ENCODE data around the gene KRTAP5-4.
"Not testable (repeated sequence)": the region's sequence is repeated elsewhere in the genome, so short reads cannot be mapped to it uniquely, and the experiment has no call there.

The KRTAP5-4 gene

GRCh38 chr11:1622086-1622485 lies at the start of gene KRTAP5-4:
KRTAP5-4 (minus strand) TSS chr11:1622138; CDS start chr11:1622093, 45 bp downstream.
- no peak within 1 kb of the TSS for H3K4me3 ChIP-seq (ENCODE audit: low read length)
- no peak for TF ChIP-seq ZNF274 (IDR thresholded peaks at IDR 0.05; ENCODE audit: low read depth, low read length)

GRCh38 chr11:1671658-1672057 lies 49.7 kb upstream of the KRTAP5-4 start:
- no peak for TF ChIP-seq ZNF274 (IDR thresholded peaks at IDR 0.05; ENCODE audit: low read depth, low read length)
- H3K4me3 ChIP-seq (ENCODE audit: low read length) = no peak overlapping the region

GRCh38 chr11:1670905-1671371 lies 49.0 kb upstream of the KRTAP5-4 start:
- TF ChIP-seq ZNF274 (IDR thresholded peaks at IDR 0.05; ENCODE audit: low read depth, low read length) = no peak
- H3K4me3 ChIP-seq (ENCODE audit: low read length) = no peak overlapping the region

GRCh38 chr11:1670457-1670856 lies 48.5 kb upstream of the KRTAP5-4 start:
- not testable (repeated sequence) for H3K4me3 ChIP-seq (ENCODE audit: low read length)

- TF ChIP-seq ZNF274 (IDR thresholded peaks at IDR 0.05; ENCODE audit: low read depth, low read length) = no peak
- no peak overlapping the region for H3K4me3 ChIP-seq (ENCODE audit: low read length)
These were observed 47.7 kb upstream of the KRTAP5-4 start for GRCh38 chr11:1669546-1670218.

GRCh38 chr11:1668911-1669473 lies 47.1 kb upstream of the KRTAP5-4 start:
- H3K4me3 ChIP-seq (ENCODE audit: low read length) = no peak overlapping the region

GRCh38 chr11:1667906-1668305 lies 46.0 kb upstream of the KRTAP5-4 start:
- no peak overlapping the region for H3K4me3 ChIP-seq (ENCODE audit: low read length)
- no peak for TF ChIP-seq ZNF274 (IDR thresholded peaks at IDR 0.05; ENCODE audit: low read depth, low read length)

More at GRCh38 chr11:1668911-1669473, 47.1 kb upstream of the KRTAP5-4 start:
- TF ChIP-seq ZNF274 (IDR thresholded peaks at IDR 0.05; ENCODE audit: low read depth, low read length) = no peak

GRCh38 chr11:1667121-1667850 lies 45.3 kb upstream of the KRTAP5-4 start:
- no peak overlapping the region for H3K4me3 ChIP-seq (ENCODE audit: low read length)
- no peak for TF ChIP-seq ZNF274 (IDR thresholded peaks at IDR 0.05; ENCODE audit: low read depth, low read length)

- no peak overlapping the region for H3K4me3 ChIP-seq (ENCODE audit: low read length)
- TF ChIP-seq ZNF274 (IDR thresholded peaks at IDR 0.05; ENCODE audit: low read depth, low read length) = no peak
These were observed 43.4 kb upstream of the KRTAP5-4 start for GRCh38 chr11:1665313-1665712.

GRCh38 chr11:1662699-1663283 lies 40.9 kb upstream of the KRTAP5-4 start:
- H3K4me3 ChIP-seq (ENCODE audit: low read length) = not testable (repeated sequence)

GRCh38 chr11:1661454-1662269 lies 39.7 kb upstream of the KRTAP5-4 start:
- not testable (repeated sequence) for H3K4me3 ChIP-seq (ENCODE audit: low read length)

GRCh38 chr11:1660111-1660867 lies 38.4 kb upstream of the KRTAP5-4 start:
- H3K4me3 ChIP-seq (ENCODE audit: low read length) = no peak overlapping the region
- TF ChIP-seq ZNF274 (IDR thresholded peaks at IDR 0.05; ENCODE audit: low read depth, low read length) = no peak

GRCh38 chr11:1659506-1659905 lies 37.6 kb upstream of the KRTAP5-4 start:
- no peak overlapping the region for H3K4me3 ChIP-seq (ENCODE audit: low read length)
- TF ChIP-seq ZNF274 (IDR thresholded peaks at IDR 0.05; ENCODE audit: low read depth, low read length) = no peak

All from GM08714 (cell line).